NB4 (cell line): ENCODE data around the gene BRD2.

ENCODE experiments used
- CTCF ChIP-seq: IDR thresholded peaks from one replicate; pipeline ENCODE4 v1.5.1; 2012; ENCODE audit warnings: low read depth, low read length
- MAX ChIP-seq: IDR thresholded peaks from 2 replicates; pipeline ENCODE4 v1.6.1; 2011; ENCODE audit warnings: low read depth, low read length
- MYC ChIP-seq: IDR thresholded peaks from 2 replicates; pipeline ENCODE4 v1.6.1; 2011; ENCODE audit warnings: low read depth, low read length
- POLR2A ChIP-seq: IDR thresholded peaks from 2 replicates; pipeline ENCODE4 v1.6.1; 2011; ENCODE audit warnings: mild to moderate bottlenecking; ENCODE audit not compliant: insufficient read length; ENCODE audit errors: extremely low read depth

GRCh38 chr6:33024521-33024920 lies 56.1 kb downstream of the BRD2 start:
- TF ChIP-seq CTCF (no peak), MYC (no peak), POLR2A (no peak), MAX (no peak)
